Measurements from ENCODE around the gene ZNRF2.
A peak's percentile ranks its signal among the peaks of the same experiment; 100 is the strongest.

ZNRF2 gene

DNA sequence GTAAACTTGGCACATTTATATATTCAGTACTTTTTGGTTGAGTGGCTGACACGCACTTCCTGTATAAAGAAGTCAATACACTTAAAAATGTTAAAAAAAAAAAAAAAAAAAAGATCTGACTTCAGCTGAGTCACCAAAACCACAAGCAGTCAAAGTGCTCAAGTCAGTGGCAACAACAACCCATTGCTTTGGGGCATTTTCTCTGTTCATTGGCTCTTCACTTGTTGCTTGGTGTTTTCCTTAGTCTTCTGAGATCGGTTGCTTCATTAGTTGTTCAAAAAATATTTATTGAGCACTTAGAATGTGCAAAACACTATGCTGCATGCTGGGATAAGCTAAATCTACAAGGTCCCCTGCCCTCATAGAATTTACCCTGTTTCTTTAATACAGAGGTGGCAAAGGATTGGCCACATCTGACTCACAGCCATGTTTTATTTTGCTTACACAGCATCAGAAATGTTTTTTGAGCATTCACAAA lies 63.7 kb downstream of the ZNRF2 start:
- TF ChIP-seq, protein P1, sequence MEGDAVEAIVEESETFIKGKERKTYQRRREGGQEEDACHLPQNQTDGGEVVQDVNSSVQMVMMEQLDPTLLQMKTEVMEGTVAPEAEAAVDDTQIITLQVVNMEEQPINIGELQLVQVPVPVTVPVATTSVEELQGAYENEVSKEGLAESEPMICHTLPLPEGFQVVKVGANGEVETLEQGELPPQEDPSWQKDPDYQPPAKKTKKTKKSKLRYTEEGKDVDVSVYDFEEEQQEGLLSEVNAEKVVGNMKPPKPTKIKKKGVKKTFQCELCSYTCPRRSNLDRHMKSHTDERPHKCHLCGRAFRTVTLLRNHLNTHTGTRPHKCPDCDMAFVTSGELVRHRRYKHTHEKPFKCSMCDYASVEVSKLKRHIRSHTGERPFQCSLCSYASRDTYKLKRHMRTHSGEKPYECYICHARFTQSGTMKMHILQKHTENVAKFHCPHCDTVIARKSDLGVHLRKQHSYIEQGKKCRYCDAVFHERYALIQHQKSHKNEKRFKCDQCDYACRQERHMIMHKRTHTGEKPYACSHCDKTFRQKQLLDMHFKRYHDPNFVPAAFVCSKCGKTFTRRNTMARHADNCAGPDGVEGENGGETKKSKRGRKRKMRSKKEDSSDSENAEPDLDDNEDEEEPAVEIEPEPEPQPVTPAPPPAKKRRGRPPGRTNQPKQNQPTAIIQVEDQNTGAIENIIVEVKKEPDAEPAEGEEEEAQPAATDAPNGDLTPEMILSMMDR (conservative IDR thresholded peaks at IDR 0.05; ENCODE audit: low read depth, low read length): no peak
- DNase-seq (ENCODE audit: low read depth): peak; percentile 59
- H3K4me3 ChIP-seq (ENCODE audit: low read length): no peak overlapping the region

DNA sequence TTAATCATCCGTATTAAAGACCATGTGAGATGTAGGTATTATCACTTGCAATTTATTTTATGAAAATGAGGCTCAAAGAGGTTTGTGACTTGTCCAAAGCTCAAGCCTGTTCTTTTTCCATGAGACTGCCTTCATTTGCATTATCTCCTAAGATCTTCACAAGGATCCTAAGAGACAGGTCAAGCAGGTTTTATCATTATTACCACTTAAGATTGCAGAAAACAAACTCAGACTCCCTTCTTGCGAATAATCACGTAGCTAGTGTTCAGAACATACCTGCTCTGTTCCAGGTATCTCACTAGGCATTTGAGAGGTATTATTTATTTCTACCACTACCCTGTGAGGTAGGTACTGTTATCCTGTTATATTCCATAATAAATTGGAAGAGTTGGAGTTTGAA lies 64.8 kb downstream of the ZNRF2 start:
- TF ChIP-seq, protein P1 (conservative IDR thresholded peaks at IDR 0.05; ENCODE audit: low read depth, low read length): no peak
- DNase-seq (ENCODE audit: low read depth): no peak
- no peak overlapping the region for H3K4me3 ChIP-seq (ENCODE audit: low read length)

DNA sequence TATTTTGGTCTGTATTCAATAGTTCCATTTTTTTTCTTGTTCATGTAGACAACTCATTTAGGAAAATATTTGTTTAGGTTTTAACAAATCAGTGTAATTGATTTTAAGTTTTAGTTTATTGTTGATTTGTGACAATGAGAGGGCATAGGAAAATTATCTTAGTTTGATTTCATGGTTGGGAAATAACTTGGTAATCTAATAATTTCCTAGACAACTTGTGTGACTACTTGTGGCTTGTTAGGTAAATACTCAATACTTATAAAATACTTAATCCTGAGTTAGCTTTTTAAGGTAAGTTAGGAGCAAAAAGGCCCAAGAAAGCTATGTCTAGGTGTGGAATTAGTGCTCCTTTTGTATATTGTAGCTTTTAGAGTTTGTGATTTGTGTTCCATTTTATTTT lies 65.4 kb downstream of the ZNRF2 start:
- TF ChIP-seq, protein P1 (conservative IDR thresholded peaks at IDR 0.05; ENCODE audit: low read depth, low read length): no peak

DNA sequence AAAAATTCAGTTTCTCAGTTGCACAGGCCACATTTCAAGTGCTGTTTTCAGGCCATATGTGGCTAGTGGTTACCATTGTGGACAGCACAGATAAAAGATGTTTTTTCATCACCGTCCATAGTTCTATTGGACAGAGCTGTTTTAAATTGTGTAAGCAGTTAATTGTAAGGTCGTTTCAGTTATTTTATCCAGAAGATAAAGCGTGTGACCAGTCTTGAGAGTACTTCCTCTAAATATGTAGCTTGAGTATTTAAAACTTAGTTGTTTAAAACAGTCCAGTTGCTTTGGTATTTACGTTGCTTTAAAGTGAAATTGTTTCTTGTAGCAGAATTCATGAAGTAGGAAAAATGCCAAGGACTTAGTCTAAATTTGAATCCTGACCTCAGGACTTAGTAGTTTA lies 66.9 kb downstream of the ZNRF2 start:
- no peak overlapping the region for H3K4me3 ChIP-seq (ENCODE audit: low read length)
- DNase-seq (ENCODE audit: low read depth): no peak
- TF ChIP-seq, protein P1 (conservative IDR thresholded peaks at IDR 0.05; ENCODE audit: low read depth, low read length): no peak

More for the DNA sequence above, 65.4 kb downstream of the ZNRF2 start:
- no peak overlapping the region for H3K4me3 ChIP-seq (ENCODE audit: low read length)
- no peak for DNase-seq (ENCODE audit: low read depth)

DNA sequence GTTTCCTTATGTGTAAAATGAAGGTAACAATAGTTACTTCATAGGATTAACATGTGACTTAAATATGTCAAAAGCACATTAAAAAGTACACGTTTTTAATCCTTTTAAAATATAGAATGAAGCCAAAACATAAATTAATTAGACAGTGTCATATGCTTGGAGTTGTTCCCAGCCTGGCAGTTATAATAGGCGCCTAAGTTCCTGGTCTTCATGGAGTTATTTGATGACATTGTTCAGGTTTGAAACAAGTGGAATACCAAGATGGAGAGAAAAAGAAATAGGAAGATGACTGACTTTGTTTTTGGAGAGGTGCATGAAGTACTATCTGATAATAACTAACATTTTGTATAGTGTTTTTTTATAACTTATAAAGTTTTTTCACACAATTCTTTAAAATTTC lies 67.3 kb downstream of the ZNRF2 start:
- peak; percentile 42 for DNase-seq (ENCODE audit: low read depth)
- TF ChIP-seq, protein P1 (conservative IDR thresholded peaks at IDR 0.05; ENCODE audit: low read depth, low read length): no peak
- no peak overlapping the region for H3K4me3 ChIP-seq (ENCODE audit: low read length)

DNA sequence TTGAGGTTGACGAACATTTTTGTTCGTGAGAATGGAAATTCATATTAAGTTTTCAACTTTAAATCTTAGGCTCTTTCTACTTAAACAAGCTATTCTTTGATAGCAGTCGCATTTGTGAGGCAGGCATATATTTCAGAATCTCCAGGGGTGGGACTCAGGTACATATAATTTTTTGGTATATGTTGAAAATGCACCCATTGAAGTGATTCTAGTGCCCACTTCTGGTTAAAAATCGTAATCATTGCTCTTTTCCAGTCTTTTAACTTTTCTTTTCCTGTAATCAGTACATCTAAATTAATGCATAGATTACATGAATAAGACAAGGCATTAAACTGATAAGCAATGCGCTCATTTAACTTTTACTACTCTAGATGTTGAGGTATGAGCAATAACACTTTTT lies 67.8 kb downstream of the ZNRF2 start:
- TF ChIP-seq, protein P1 (conservative IDR thresholded peaks at IDR 0.05; ENCODE audit: low read depth, low read length): no peak
- DNase-seq (ENCODE audit: low read depth): no peak
- H3K4me3 ChIP-seq (ENCODE audit: low read length): no peak overlapping the region

DNA sequence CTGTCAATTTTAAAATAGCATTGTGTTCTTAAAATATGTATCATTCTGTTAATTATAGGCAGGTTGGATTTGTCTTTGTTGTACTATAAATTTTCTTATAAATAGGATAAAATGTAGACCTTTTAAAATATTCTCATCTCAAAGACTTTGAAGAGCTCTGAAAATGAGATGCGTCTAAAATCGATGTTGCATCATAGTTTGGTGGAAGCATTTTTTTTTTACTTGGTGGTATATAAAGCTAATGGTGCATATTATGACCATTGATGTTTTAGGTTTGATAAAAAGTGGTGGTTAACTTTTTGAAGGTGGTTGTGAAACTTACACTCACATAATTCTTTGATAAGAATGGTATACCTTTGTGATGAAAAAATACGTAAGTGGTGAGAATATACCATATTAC lies 69.1 kb downstream of the ZNRF2 start:
- H3K4me3 ChIP-seq (ENCODE audit: low read length): no peak overlapping the region
- DNase-seq (ENCODE audit: low read depth): no peak
- TF ChIP-seq, protein P1 (conservative IDR thresholded peaks at IDR 0.05; ENCODE audit: low read depth, low read length): no peak

Measured in retinal pigment epithelial cell (primary cell).